ENCODE results near the gene TET1. TPM values are rescaled to one million over a fixed set of nuclear protein-coding genes. Genes with fewer than 3 reads are reported as not detected.

Gene TET1
- total and polyA plus RNA-seq, 2 of the 13 experiments (the other 11 are each of a cell fraction or from before 2014, with no cell fraction given): 6.9 to 7.3 TPM

DNA sequence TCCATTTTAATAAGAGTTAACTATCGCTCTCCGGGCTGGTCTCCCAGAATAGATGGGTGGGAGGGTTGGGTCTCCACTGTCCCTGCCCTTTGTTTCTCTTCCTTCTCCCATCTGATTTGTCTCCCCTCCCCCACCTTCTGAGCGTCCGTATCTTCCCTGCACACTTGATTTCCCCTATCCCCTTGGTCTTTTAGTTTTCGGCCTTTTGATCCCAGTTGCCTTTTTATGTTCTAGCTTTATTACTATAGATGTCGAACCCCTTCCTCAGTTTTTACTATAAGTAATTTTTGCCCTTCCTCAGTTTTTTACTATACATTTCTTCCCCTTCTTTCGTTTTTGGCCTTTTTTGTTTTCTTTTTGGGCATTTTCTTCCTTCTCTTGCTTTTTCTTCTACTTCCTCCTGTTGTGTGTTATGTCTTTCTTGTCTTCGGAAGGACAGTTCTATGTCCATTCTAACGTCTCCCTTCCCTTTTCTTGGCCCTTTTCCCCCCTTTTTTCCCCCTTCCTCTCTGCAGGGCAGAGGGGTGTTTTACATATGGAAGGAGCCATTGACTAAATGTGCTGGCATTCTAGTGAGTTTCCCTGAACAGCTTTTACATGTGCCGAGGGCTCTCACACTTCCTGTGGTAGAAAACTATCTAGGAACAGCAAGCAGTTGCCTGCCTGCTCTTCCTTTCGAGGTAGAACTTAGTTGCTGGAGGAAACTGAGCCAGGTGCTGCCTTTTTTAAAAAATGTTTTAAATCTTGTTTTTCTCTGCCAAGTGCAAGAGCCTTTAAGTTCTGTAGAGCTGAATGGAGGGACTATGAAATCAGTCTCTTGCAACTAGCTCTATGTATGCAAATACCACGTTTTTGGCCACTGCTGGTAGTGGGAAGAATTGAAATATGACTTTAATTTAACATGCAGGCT, 2.8 kb downstream of the TET1 start (continued):
- TF ChIP-seq AKNA (CRISPR knock-in tag; IDR thresholded peaks at IDR 0.05; ENCODE audit: borderline replicate concordance) (no peak), MAX (IDR thresholded peaks at IDR 0.05) (0 out of 2 replicates have a peak, but pooled peaks have one; percentile 21), CEBPB (IDR thresholded peaks at IDR 0.05; ENCODE audit: borderline replicate concordance, low read depth, low read length) (no peak), HMG20B (CRISPR knock-in tag; conservative IDR thresholded peaks at IDR 0.05) (no peak), ZMYM2 (CRISPR knock-in tag; IDR thresholded peaks at IDR 0.05) (no peak), KLF13 (CRISPR knock-in tag; IDR thresholded peaks at IDR 0.05) (no peak), ZFP41 (CRISPR knock-in tag; IDR thresholded peaks at IDR 0.05; ENCODE audit: borderline replicate concordance) (no peak)
- TF ChIP-seq, protein P1, sequence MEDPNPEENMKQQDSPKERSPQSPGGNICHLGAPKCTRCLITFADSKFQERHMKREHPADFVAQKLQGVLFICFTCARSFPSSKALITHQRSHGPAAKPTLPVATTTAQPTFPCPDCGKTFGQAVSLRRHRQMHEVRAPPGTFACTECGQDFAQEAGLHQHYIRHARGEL (CRISPR knock-in tag; IDR thresholded peaks at IDR 0.05): no peak

All from HepG2 (cell line).